Heart right ventricle (tissue), 16 donors: ENCODE measurements around the gene TMEM106C. TPM values are rescaled to one million over a fixed set of nuclear protein-coding genes. Genes with fewer than 3 reads are reported as not detected.

ENCODE experiments used
- ATAC-seq, 8 donors: fragments of 200-7000 bp; cut with Tn5 transposase; one replicate each; pipeline ENCODE4 v1.9.1; 2020; ENCODE audit warnings: mild to moderate bottlenecking in 8 of 8, moderate library complexity in 8 of 8, moderate number of reproducible peaks in 1 of 8
- DNase-seq, 2 donors: peaks; one replicate each; pipeline ENCODE4 v3.0.0-alpha.2; 2020
- H3K27ac ChIP-seq, 10 donors: fragments of 200-600 bp; sonication (generic) in 2 of 10; one replicate each; pipeline versions ENCODE4 v1.5.0 to v1.8.0; 2020 to 2022; ENCODE audit warnings: mild to moderate bottlenecking in 3 of 10
- H3K27me3 ChIP-seq, 7 donors: fragments of 200-600 bp; one replicate each; pipeline ENCODE4 v1.8.0; 2021 to 2022; ENCODE audit warnings: mild to moderate bottlenecking in 2 of 7
- H3K36me3 ChIP-seq, 9 donors: fragments of 200-600 bp; sonication (generic) in 1 of 9; one replicate each; pipeline versions ENCODE4 v1.5.0 to v1.8.0; 2020 to 2022; ENCODE audit warnings: mild to moderate bottlenecking in 2 of 9
- H3K4me1 ChIP-seq, 9 donors: fragments of 200-600 bp; sonication (generic) in 1 of 9; one replicate each; pipeline versions ENCODE4 v1.5.0 to v1.8.0; 2020 to 2022; ENCODE audit warnings: mild to moderate bottlenecking in 4 of 9
- H3K4me3 ChIP-seq, 10 donors: fragments of 200-600 bp; sonication (generic) in 2 of 10; one replicate each; pipeline versions ENCODE4 v1.5.0 to v1.8.0; 2020 to 2022; ENCODE audit warnings: mild to moderate bottlenecking in 7 of 10, moderate library complexity in 2 of 10
- H3K9me3 ChIP-seq, 11 donors: fragments of 200-600 bp in 10 of 11; sonication (generic) in 2 of 11; one replicate each; pipeline versions ENCODE4 v1.5.0 to v1.8.0; 2013 to 2022; ENCODE audit warnings: mild to moderate bottlenecking in 2 of 11, control low read depth in 1 of 11, moderate library complexity in 1 of 11
- whole genome bisulfite sequencing, 2 donors: extraction: QIAGEN DNeasy Blood & Tissue Kit; methylation state at CpG; one replicate each; pipeline ENCODE4 v1.1.7; 2013; ENCODE audit warnings: inconsistent platforms in 1 of 2; 5-methylcytosine and 5-hydroxymethylcytosine counted together
- intact Hi-C, 10 donors: fragments of 100-400 bp; cut with DNase I; formaldehyde crosslinking; loops; one replicate each; pipeline versions ENCODE4 v1.11.1 to v1.14.2; 2022
- polyA plus RNA-seq, 2 donors: library from polyadenylated mRNA; stranded (reverse); fragments of 200-250 nt; gene quantifications; one replicate each; pipeline ENCODE4 v1.2.3, GENCODE V29; 2013
- total RNA-seq, 10 donors: library from RNA; stranded (reverse); fragmentation: NEBNext Ultra II Directional in 3 of 10; extraction: Animal tissue kit (Norgen Biotek cat#: 25700) in 3 of 10; gene quantifications; one replicate each; pipeline versions ENCODE4 v1.2.1 to v1.2.4, GENCODE V29; 2021 to 2023
- TF ChIP-seq, protein P1 (sequence below), 9 donors: fragments of 200-600 bp; sonication (generic) in 2 of 9; IDR thresholded peaks; one replicate each; pipeline versions ENCODE4 v1.5.0 to v1.8.0; 2021 to 2022; ENCODE audit warnings: antibody characterized with exemption in 9 of 9, mild to moderate bottlenecking in 5 of 9, moderate library complexity in 1 of 9
- donor health status: Arrhythmogenic right ventricular cardiomyopathy.
- donor health status: ischemic (EF 13 %, LVEDD 7.1; RV severe dilation, severe dysfunction).
- donor health status: healthy with polysubstance abuse.
- donor health status: DM: no; HTN: yes; CAD: no.
- donor health status: DM: no; HTN: no; CAD: no.
- donor health status: ischemic (EF 25% LVEDD 6.9; RV normal size, moderate dysfunction).
- donor health status: ischemic (EF 25% LVEDD 5.7; RV mildly dilated, moderate dysfunction).
- donor health status: healthy.
- donor health status: DM: yes; HTN: yes; CAD: no.
- donor health status: Ischemic cardiomyopathy.
- donor health status: ischemic (EF 35%, LVEDD 5.7; RV mildly dilated, moderate dysfunction).
- donor health status: nonischemic (EF 11% LVEDD 7.7; RV severe dilation, severe dysfunction).
- donor health status: DM: yes; HTN: yes; CAD: no.
- donor health status: PGD.
- donor health status: ischemic (EF 29% LVEDD 5.4; RV normal size, mild dysfunction).
- donor health status: nonischemic (EF 23%, LVEDD 6.1; RV moderate dilation, normal function).

Gene TMEM106C
- total and polyA plus RNA-seq, 12 donors, result 22.3 to 61.8 (median 40.0) TPM

DNA sequence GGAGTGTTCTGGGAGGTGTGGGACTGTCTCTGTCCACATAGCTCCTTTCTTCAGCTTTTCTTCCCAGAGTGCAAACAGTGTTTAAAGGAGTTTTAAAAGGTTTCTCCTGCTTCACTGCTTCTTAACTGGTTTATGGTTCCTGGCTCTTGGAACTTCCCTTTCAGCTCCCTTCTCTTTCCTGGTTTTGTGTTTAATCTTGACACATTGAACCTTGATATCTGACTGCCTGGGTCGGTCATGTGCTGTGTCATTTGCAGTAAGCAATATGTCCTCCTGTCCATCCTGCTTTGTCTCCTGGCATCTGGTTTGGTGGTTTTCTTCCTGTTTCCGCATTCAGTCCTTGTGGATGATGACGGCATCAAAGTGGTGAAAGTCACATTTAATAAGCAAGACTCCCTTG lies 2.2 kb downstream of the TMEM106C start:
- Histone ChIP-seq H3K36me3 (peaks cover 0 to 37% (median 0%) of the 10 kb centered on the region in 9 donors), H3K4me1 (peaks cover 0 to 70% (median 24%) of the 10 kb centered on the region in 9 donors), H3K4me3 (no peak overlapping the region), H3K9me3 (no peaks in the 10 kb centered on the region), H3K27ac (no peak overlapping the region), H3K27me3 (peaks cover 0 to 1% (median 0%) of the 10 kb centered on the region in 7 donors)
- DNase-seq (no peak), ATAC-seq (no peak)
- intact Hi-C loops, result loop anchor here in 3 of 10 donors (10.0 kb wide), 2 partner anchors 199 to 311 kb away; no protein-coding TSS in a partner anchor
- WGBS, 2 donors, result 80 to 81% methylated on average over 3 of the region's 3 CpGs
- TF ChIP-seq, protein P1, sequence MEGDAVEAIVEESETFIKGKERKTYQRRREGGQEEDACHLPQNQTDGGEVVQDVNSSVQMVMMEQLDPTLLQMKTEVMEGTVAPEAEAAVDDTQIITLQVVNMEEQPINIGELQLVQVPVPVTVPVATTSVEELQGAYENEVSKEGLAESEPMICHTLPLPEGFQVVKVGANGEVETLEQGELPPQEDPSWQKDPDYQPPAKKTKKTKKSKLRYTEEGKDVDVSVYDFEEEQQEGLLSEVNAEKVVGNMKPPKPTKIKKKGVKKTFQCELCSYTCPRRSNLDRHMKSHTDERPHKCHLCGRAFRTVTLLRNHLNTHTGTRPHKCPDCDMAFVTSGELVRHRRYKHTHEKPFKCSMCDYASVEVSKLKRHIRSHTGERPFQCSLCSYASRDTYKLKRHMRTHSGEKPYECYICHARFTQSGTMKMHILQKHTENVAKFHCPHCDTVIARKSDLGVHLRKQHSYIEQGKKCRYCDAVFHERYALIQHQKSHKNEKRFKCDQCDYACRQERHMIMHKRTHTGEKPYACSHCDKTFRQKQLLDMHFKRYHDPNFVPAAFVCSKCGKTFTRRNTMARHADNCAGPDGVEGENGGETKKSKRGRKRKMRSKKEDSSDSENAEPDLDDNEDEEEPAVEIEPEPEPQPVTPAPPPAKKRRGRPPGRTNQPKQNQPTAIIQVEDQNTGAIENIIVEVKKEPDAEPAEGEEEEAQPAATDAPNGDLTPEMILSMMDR (IDR thresholded peaks at IDR 0.05), result no peak

DNA sequence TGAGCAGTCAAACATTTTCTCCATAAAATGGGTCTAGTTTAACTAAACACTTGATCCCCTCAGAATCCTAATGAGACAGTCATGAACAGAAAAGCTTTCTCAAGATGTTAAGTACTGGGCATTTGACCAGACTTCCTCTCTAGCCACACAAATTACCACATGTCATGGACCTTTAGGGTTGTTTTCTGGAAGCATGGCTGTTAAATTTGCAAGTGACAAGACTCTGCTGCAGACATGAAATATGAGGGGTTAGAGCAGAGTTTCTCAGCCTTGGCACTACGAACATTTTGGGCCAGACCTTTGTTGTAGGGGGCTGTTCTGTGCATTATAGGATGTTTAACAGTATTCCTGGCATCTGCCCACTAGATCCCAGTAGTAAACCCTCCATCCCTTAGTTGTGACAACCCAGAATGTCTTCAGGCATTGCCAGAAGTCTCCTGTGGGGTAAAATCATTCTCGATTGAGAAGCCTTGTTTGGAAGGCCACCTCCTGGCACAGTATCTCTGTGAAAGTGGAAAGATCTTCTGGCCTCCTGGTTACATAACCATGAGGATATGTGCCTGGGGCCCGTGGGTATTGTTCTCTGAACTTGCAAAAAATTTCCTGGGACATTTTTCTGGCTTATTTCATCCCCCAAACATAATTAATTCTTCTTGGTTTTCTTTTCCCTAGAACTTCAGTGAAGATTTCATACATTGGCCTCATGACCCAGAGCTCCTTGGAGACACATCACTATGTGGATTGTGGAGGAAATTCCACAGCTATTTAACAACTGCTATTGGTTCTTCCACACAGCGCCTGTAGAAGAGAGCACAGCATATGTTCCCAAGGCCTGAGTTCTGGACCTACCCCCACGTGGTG lies 4.3 kb downstream of the TMEM106C start:
- Histone ChIP-seq H3K4me1 (peaks cover 0 to 70% (median 24%) of the 10 kb centered on the region in 9 donors), H3K4me3 (no peak overlapping the region), H3K27ac (peak overlapping the region in 3 of 10 donors; percentile 2 to 43 (median 35)), H3K27me3 (no peaks in the 10 kb centered on the region), H3K9me3 (no peaks in the 10 kb centered on the region), H3K36me3 (peaks cover 0 to 37% (median 0%) of the 10 kb centered on the region in 9 donors)
- ATAC-seq (peak in 2 of 8 donors; percentile 14), DNase-seq (no peak)
- 45 to 47% methylated on average over 5 of the region's 5 CpGs for WGBS, 2 donors
- intact Hi-C loops, result loop anchor here in 3 of 10 donors (10.0 kb wide), 2 partner anchors 197 to 313 kb away; no protein-coding TSS in a partner anchor
- TF ChIP-seq, protein P1 (IDR thresholded peaks at IDR 0.05), result no peak

DNA sequence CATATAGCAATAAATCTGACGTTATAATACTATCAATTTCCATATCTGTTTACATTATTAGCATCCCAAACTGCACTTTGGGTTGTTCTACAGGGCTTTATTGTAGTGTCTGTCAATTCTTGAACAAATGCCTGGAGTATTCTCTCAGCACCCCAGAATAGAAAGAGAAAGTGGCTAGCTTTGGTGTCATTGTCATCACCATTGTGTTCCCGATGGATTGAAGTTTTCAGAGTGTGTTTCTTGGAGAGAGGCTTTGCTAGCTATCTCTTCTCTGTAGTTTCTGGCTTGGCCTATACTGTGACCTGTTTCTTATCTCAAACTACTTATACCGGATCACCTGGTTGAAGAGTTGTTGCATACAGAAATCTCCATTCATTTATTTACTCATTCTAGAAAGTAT lies 6.4 kb downstream of the TMEM106C start:
- Histone ChIP-seq H3K36me3 (peaks cover 0 to 37% (median 0%) of the 10 kb centered on the region in 9 donors), H3K9me3 (no peaks in the 10 kb centered on the region), H3K27ac (peak overlapping the region in 1 of 10 donors; percentile 11), H3K27me3 (no peaks in the 10 kb centered on the region), H3K4me1 (peaks cover 0 to 54% (median 12%) of the 10 kb centered on the region in 9 donors), H3K4me3 (no peak overlapping the region)
- TF ChIP-seq, protein P1 (IDR thresholded peaks at IDR 0.05), result no peak
- DNase-seq (no peak), ATAC-seq (peak; percentile 27 to 76 (median 60))
- WGBS, 2 donors, result 37 to 50% methylated on average over 3 of the region's 3 CpGs
- intact Hi-C loops, result loop anchor here in 3 of 10 donors (10.0 kb wide), 2 partner anchors 195 to 315 kb away; no protein-coding TSS in a partner anchor

DNA sequence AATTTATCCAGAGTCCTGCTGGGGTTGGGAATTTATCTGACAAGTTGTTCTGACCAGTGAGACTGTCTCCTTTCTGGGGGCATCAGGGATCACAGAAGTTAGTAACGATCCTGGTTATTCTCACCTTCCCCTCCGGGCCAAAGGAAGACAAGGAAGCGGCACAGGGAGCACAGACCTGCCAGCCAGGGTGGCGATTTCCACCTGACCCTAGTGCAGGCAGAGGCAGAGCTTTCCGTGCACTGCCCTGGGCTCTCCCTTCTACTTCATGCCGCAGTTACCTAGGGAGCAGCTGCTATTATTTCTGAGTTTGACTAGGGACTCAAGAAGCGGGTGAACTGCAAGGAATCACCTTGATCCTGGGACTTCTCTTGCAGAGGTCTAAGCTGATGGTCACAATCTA lies 7.4 kb downstream of the TMEM106C start:
- H3K9me3 ChIP-seq, result no peaks in the 10 kb centered on the region
- TF ChIP-seq, protein P1 (IDR thresholded peaks at IDR 0.05), result no peak
- H3K36me3 ChIP-seq, result peaks cover 0 to 31% (median 0%) of the 10 kb centered on the region in 9 donors
- peaks cover 0 to 44% (median 3%) of the 10 kb centered on the region in 9 donors for H3K4me1 ChIP-seq
- intact Hi-C loops, result no loop called here
- no peak overlapping the region for H3K27ac ChIP-seq
- H3K4me3 ChIP-seq, result no peak overlapping the region
- DNase-seq, result no peak
- no peaks in the 10 kb centered on the region for H3K27me3 ChIP-seq
- no peak for ATAC-seq
- WGBS, 2 donors, result 78 to 88% methylated on average over 7 of the region's 7 CpGs
